DOHH2 (cell line): ENCODE measurements around the gene PPP1R7.

Experiments used
- EZH2phosphoT487 ChIP-seq: fragments of 200-600 bp; sonication (generic); IDR thresholded peaks from 2 replicates; pipeline ENCODE4 v1.6.1; 2017; ENCODE audit warnings: borderline replicate concordance, mild to moderate bottlenecking, antibody characterized with exemption, low read length, moderate library complexity, mixed read lengths
- TF ChIP-seq, protein P1 (sequence below): fragments of 200-600 bp; sonication (generic); IDR thresholded peaks from one replicate; pipeline ENCODE4 v1.5.1; 2014; ENCODE audit warnings: antibody characterized with exemption, mild to moderate bottlenecking, low read depth, low read length; ENCODE audit not compliant: poor library complexity, severe bottlenecking

GRCh38 chr2:241202681-241203080 lies 52.4 kb downstream of the PPP1R7 start:
- TF ChIP-seq, protein P1, sequence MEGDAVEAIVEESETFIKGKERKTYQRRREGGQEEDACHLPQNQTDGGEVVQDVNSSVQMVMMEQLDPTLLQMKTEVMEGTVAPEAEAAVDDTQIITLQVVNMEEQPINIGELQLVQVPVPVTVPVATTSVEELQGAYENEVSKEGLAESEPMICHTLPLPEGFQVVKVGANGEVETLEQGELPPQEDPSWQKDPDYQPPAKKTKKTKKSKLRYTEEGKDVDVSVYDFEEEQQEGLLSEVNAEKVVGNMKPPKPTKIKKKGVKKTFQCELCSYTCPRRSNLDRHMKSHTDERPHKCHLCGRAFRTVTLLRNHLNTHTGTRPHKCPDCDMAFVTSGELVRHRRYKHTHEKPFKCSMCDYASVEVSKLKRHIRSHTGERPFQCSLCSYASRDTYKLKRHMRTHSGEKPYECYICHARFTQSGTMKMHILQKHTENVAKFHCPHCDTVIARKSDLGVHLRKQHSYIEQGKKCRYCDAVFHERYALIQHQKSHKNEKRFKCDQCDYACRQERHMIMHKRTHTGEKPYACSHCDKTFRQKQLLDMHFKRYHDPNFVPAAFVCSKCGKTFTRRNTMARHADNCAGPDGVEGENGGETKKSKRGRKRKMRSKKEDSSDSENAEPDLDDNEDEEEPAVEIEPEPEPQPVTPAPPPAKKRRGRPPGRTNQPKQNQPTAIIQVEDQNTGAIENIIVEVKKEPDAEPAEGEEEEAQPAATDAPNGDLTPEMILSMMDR: no peak
- TF ChIP-seq EZH2phosphoT487: no peak
